Keratinocyte (primary cell): Measurements from ENCODE around the gene RNF14. TPM values are rescaled to one million over a fixed set of nuclear protein-coding genes. Genes with fewer than 3 reads are reported as not detected.

Source experiments
- DNase-seq: peaks from one replicate; pipeline ENCODE4 v3.0.0-alpha.2; 2011; ENCODE audit warnings: low read depth, missing footprints, low spot score
- FAIRE-seq: peaks from 2 replicates; lab custom pipeline; 2011; peaks lifted over from hg19 to GRCh38; lab: Jason Lieb, UNC
- H2AFZ ChIP-seq: 2 replicates; pipeline ENCODE4 v1.6.0; 2012; ENCODE audit warnings: low read length, control low read depth, inconsistent platforms; ENCODE audit not compliant: control insufficient read depth
- H3K27ac ChIP-seq: 2 replicates; pipeline ENCODE4 v1.5.1; 2011; ENCODE audit warnings: low read length; ENCODE audit not compliant: control insufficient read depth, insufficient read depth
- H3K27me3 ChIP-seq: 3 replicates; pipeline ENCODE4 v1.6.0; 2011; ENCODE audit warnings: low read length; ENCODE audit not compliant: control insufficient read depth, insufficient read depth; ENCODE audit errors: extremely low read depth
- H3K36me3 ChIP-seq, 2 experiments: 2 replicates in 1 of 2; 3 replicates in 1 of 2; pipeline ENCODE4 v1.5.1; 2011; ENCODE audit warnings: low read length in 2 of 2, mild to moderate bottlenecking in 1 of 2; ENCODE audit not compliant: control insufficient read depth in 2 of 2, insufficient read depth in 2 of 2; ENCODE audit errors: extremely low read depth in 1 of 2
- H3K4me1 ChIP-seq: 3 replicates; pipeline ENCODE4 v1.5.1; 2011; ENCODE audit warnings: low read length; ENCODE audit not compliant: control insufficient read depth, insufficient read depth; ENCODE audit errors: extremely low read depth
- H3K4me2 ChIP-seq: 3 replicates; pipeline ENCODE4 v1.6.0; 2011; ENCODE audit warnings: low read depth, low read length; ENCODE audit not compliant: control insufficient read depth, insufficient read depth; ENCODE audit errors: extremely low read depth
- H3K4me3 ChIP-seq, 3 experiments: fragments of 200-600 bp in 1 of 3; sonication (generic) in 1 of 3; 2 replicates in 2 of 3; 3 replicates in 1 of 3; pipeline ENCODE4 v1.5.1; 2011 to 2016; ENCODE audit warnings: low read length in 3 of 3, mild to moderate bottlenecking in 3 of 3, control low read depth in 2 of 3, inconsistent platforms in 1 of 3, low read depth in 1 of 3, mixed read lengths in 1 of 3, mixed run types in 1 of 3, moderate library complexity in 1 of 3; ENCODE audit not compliant: control insufficient read depth in 2 of 3, insufficient read depth in 2 of 3; ENCODE audit errors: extremely low read depth in 1 of 3
- H3K79me2 ChIP-seq: 2 replicates; pipeline ENCODE4 v1.6.0; 2012; ENCODE audit warnings: low read length; ENCODE audit not compliant: control insufficient read depth, insufficient read depth
- H3K9ac ChIP-seq: 3 replicates; pipeline ENCODE4 v1.6.0; 2011; ENCODE audit warnings: low read length; ENCODE audit not compliant: control insufficient read depth, insufficient read depth; ENCODE audit errors: extremely low read depth
- H3K9me1 ChIP-seq: 3 replicates; pipeline ENCODE4 v1.6.0; 2011; ENCODE audit warnings: low read length; ENCODE audit not compliant: control insufficient read depth, insufficient read depth; ENCODE audit errors: extremely low read depth
- H3K9me3 ChIP-seq: 2 replicates; pipeline ENCODE4 v1.5.1; 2012; ENCODE audit warnings: low read depth, low read length; ENCODE audit not compliant: control insufficient read depth
- H4K20me1 ChIP-seq: 3 replicates; pipeline ENCODE4 v1.6.0; 2011; ENCODE audit warnings: low read length; ENCODE audit not compliant: control insufficient read depth, insufficient read depth; ENCODE audit errors: extremely low read depth
- CTCF ChIP-seq, 3 experiments: IDR thresholded peaks in 1 of 3; conservative IDR thresholded peaks in 1 of 3; optimal IDR thresholded peaks in 1 of 3; 2 replicates in 2 of 3; 3 replicates in 1 of 3; pipeline versions ENCODE3 to v1.5.1; 2011; ENCODE audit warnings: low read length in 3 of 3, mild to moderate bottlenecking in 3 of 3, moderate library complexity in 2 of 3, control low read depth in 1 of 3, inconsistent platforms in 1 of 3; ENCODE audit not compliant: insufficient read depth in 2 of 3; ENCODE audit errors: extremely low read depth in 1 of 3
- EZH2 ChIP-seq: IDR thresholded peaks from one replicate; pipeline ENCODE4 v1.6.1; 2012; ENCODE audit warnings: inconsistent platforms, mild to moderate bottlenecking, low read length, moderate library complexity
- dilution Hi-C: fragments of 300-500 bp; cut with MboI; formaldehyde crosslinking; loops from one replicate; pipeline ENCODE4 v1.7.0; 2020; ENCODE audit warnings: low sequenced_read_pairs; ENCODE audit not compliant: extremely low pct_ligation_motif_present
- polyA plus RNA-seq, 5 experiments: library from polyadenylated mRNA; depleted of rRNA in 3 of 5; stranded (reverse) in 3 of 5; stranded (forward) in 1 of 5; unstranded in 1 of 5; fragments of >200 nt; gene quantifications; 1 replicate in 1 of 5; 2 replicates in 3 of 5; 3 replicates in 1 of 5; pipeline versions ENCODE4 v1.2.1 to v1.2.3, GENCODE V29; 2011 to 2012; ENCODE audit warnings: missing spikeins in 2 of 5, low read depth in 1 of 5, low replicate concordance in 1 of 5

The RNF14 gene
- polyA plus RNA-seq, 1 donor (not counting 4 experiments of a cell fraction or from before 2014, with no cell fraction given), result 65.8 TPM

GRCh38 chr5:142000173-142000572 is 31.3 kb downstream of the RNF14 start:
- H3K9me1 ChIP-seq, result no peaks in the 10 kb centered on the region
- H3K9ac ChIP-seq, result no peak overlapping the region
- H4K20me1 ChIP-seq, result no peaks in the 10 kb centered on the region
- H3K4me1 ChIP-seq, result peaks cover 14% of the 10 kb centered on the region
- H3K4me2 ChIP-seq, result no peak overlapping the region
- H3K4me3 ChIP-seq, result no peak overlapping the region
- TF ChIP-seq EZH2 (no peak), CTCF (optimal IDR thresholded peaks at IDR 0.05 in 1 of 3, IDR thresholded peaks at IDR 0.05 in 1 of 3, conservative IDR thresholded peaks at IDR 0.05 in 1 of 3; ENCODE audit: extremely low read depth in 1 of 3, insufficient read depth in 2 of 3, low read length in 3 of 3) (no peak)
- H2AFZ ChIP-seq, result no peak overlapping the region
- H3K27ac ChIP-seq, result no peak overlapping the region
- no peaks in the 10 kb centered on the region for H3K9me3 ChIP-seq
- H3K36me3 ChIP-seq, result peaks cover 6 to 32% of the 10 kb centered on the region in 2 experiments
- no peak for DNase-seq
- H3K79me2 ChIP-seq, result no peaks in the 10 kb centered on the region
- dilution Hi-C loops, result no loop called here
- FAIRE-seq, result no peak
- H3K27me3 ChIP-seq, result no peaks in the 10 kb centered on the region

- Histone ChIP-seq H3K36me3 (peaks cover 4 to 39% of the 10 kb centered on the region in 2 experiments), H3K9me1 (no peaks in the 10 kb centered on the region), H3K9ac (no peak overlapping the region), H4K20me1 (no peaks in the 10 kb centered on the region), H3K27ac (no peak overlapping the region), H2AFZ (no peak overlapping the region), H3K9me3 (no peaks in the 10 kb centered on the region), H3K4me1 (peaks cover 14% of the 10 kb centered on the region), H3K27me3 (no peaks in the 10 kb centered on the region), H3K79me2 (no peaks in the 10 kb centered on the region), H3K4me2 (no peak overlapping the region), H3K4me3 (no peak overlapping the region)
- TF ChIP-seq CTCF (optimal IDR thresholded peaks at IDR 0.05 in 1 of 3, IDR thresholded peaks at IDR 0.05 in 1 of 3, conservative IDR thresholded peaks at IDR 0.05 in 1 of 3; ENCODE audit: extremely low read depth in 1 of 3, insufficient read depth in 2 of 3, low read length in 3 of 3) (peak; percentile 33 to 47 (median 44)), EZH2 (no peak)
- FAIRE-seq, result peak; percentile 17
- dilution Hi-C loops, result no loop called here
- DNase-seq, result no peak
These were observed 32.0 kb downstream of the RNF14 start for GRCh38 chr5:142000704-142001484.
